ENCODE data around the gene ZBTB11. TPM values are rescaled to one million over a fixed set of nuclear protein-coding genes. Genes with fewer than 3 reads are reported as not detected.
"Not testable (repeated sequence)": the region's sequence is repeated elsewhere in the genome, so short reads cannot be mapped to it uniquely, and the experiment has no call there.

The ZBTB11 gene
- total RNA-seq, 1 donor from 2014 or later: 11.8 TPM

DNA sequence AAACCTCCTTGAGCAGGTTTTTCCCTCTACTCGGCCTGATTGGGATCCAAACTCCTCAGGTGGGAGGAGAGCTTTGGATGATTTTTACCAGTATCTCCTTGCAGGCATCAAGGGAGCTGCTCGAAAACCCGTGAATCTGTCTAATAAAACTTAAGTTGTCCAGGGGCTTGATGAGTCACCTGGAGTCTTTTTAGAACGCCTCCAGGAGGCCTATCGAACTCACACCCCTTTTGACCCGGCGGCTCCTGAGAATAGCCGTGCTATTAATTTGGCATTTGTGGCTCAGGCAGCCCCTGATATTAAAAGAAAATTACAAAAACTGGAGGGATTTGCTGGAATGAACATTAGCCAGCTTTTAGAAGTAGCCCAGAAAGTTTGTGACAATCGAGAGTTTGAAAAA lies 41.6 kb downstream of the ZBTB11 start:
- no peak for DNase-seq (ENCODE audit: low read depth)
- no peak overlapping the region for H3K4me3 ChIP-seq (ENCODE audit: low read depth, low read length)
- TF ChIP-seq CTCF (conservative IDR thresholded peaks at IDR 0.05; ENCODE audit: low read depth, low read length): no peak

DNA sequence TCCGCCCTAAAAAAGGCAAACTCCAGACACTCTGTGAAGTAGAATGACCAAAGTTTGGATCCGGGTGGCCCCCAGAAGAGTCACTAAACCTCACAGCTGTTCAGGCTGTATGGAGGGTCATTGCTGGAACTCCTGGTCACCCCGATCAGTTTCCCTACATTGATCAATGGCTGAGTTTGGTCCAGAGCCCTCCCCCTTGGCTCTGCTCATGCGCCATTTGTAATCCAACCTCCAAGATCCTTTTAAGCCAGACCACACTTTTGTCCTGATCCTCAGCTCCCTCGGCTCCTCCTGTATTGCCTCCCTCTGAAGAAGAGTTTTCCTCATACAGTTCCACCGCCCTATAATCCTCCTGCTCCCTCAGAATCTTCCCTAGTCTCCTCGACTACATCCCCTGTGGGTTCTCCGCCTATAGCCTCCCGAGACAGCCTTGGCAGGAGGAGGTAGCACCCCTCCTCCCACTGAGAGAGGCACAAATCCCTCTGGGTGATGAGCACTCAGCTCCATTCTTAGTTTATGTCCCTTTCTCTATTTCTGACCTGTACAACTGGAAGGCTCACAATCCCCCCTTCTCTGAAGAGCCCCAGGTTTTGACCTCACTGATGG lies 42.2 kb downstream of the ZBTB11 start:
- no peak for TF ChIP-seq CTCF (conservative IDR thresholded peaks at IDR 0.05; ENCODE audit: low read depth, low read length)
- no peak overlapping the region for H3K4me3 ChIP-seq (ENCODE audit: low read depth, low read length)
- DNase-seq (ENCODE audit: low read depth): no peak

- no peak for TF ChIP-seq CTCF (conservative IDR thresholded peaks at IDR 0.05; ENCODE audit: low read depth, low read length)
- H3K4me3 ChIP-seq (ENCODE audit: low read depth, low read length): no peak overlapping the region
- no peak for DNase-seq (ENCODE audit: low read depth)
Observed at GRCh38 chr3:101633186-101633585, 43.7 kb downstream of the ZBTB11 start.

DNA sequence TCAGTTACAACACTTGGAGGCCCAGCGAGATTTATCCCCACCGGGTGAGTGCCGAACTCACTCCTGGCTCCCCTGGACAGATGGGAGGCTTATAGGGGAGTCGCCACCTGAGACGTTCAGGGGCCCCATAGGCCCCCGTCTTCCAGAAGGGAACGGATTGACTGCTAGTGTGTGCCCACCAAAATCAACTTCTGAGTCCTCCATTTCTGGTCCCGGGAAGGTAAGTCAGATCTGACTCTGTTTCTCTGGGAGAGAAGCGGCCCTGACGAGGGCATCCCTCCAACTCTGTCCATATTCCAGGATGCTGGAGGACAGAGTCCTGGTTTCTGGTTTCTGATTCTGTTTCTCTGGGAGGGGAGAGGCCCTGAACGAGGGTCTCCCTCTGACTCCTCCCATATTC lies 44.3 kb downstream of the ZBTB11 start:
- H3K4me3 ChIP-seq (ENCODE audit: low read depth, low read length): no peak overlapping the region
- DNase-seq (ENCODE audit: low read depth): no peak
- TF ChIP-seq CTCF (conservative IDR thresholded peaks at IDR 0.05; ENCODE audit: low read depth, low read length): no peak

- not testable (repeated sequence) for DNase-seq (ENCODE audit: low read depth)
Observed at GRCh38 chr3:101631959-101632358, 45.0 kb downstream of the ZBTB11 start.

GRCh38 chr3:101631098-101631796 lies 45.7 kb downstream of the ZBTB11 start:
- H3K4me3 ChIP-seq (ENCODE audit: low read depth, low read length): no peak overlapping the region
- no peak for DNase-seq (ENCODE audit: low read depth)
- no peak for TF ChIP-seq CTCF (conservative IDR thresholded peaks at IDR 0.05; ENCODE audit: low read depth, low read length)

More at GRCh38 chr3:101631959-101632358, 45.0 kb downstream of the ZBTB11 start:
- H3K4me3 ChIP-seq (ENCODE audit: low read depth, low read length): not testable (repeated sequence)

DNA sequence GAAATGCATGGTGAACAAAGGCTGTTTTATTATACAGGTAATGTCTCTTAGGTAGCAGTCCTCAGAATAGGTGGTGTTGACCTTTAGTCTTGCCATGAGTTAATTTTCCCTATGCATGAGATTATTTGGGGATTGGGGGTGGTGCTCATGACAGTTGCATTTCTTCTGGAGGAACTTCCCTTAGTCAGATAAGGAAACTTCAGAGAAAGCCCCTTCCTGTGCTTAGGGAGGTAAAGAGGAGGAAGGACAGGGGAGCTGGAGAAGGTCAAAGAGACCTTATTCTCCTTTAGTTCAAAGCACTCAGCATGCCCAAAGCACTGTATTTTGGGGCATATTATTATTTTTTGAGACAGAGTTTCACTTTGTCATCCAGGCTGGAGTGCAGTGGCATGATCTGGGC lies 47.7 kb downstream of the ZBTB11 start:
- no peak for DNase-seq (ENCODE audit: low read depth)
- H3K4me3 ChIP-seq (ENCODE audit: low read depth, low read length): no peak overlapping the region
- no peak for TF ChIP-seq CTCF (conservative IDR thresholded peaks at IDR 0.05; ENCODE audit: low read depth, low read length)
